Smooth muscle cell of the brain vasculature (primary cell): ENCODE measurements around the gene TLR8.

Source experiments
- DNase-seq: peaks from one replicate; pipeline ENCODE4 v3.0.0-alpha.2; 2012; ENCODE audit warnings: low read depth, low spot score

Gene TLR8

GRCh38 chrX:12965131-12965940, 58.9 kb downstream of the TLR8 start:
- DNase-seq, result no peak

- DNase-seq, result no peak
Observed at GRCh38 chrX:12966151-12966550, 59.7 kb downstream of the TLR8 start.

GRCh38 chrX:12967711-12968465, 61.5 kb downstream of the TLR8 start:
- DNase-seq, result no peak

- no peak for DNase-seq
Observed at GRCh38 chrX:12970691-12971202, 64.3 kb downstream of the TLR8 start.

- no peak for DNase-seq
Observed at GRCh38 chrX:12971282-12972003, 65.0 kb downstream of the TLR8 start.

- no peak for DNase-seq
Observed at GRCh38 chrX:12972243-12972642, 65.8 kb downstream of the TLR8 start.
